ENCODE measurements around the gene ENAM.
"Not testable (repeated sequence)": the region's sequence is repeated elsewhere in the genome, so short reads cannot be mapped to it uniquely, and the experiment has no call there.

Gene ENAM

DNA sequence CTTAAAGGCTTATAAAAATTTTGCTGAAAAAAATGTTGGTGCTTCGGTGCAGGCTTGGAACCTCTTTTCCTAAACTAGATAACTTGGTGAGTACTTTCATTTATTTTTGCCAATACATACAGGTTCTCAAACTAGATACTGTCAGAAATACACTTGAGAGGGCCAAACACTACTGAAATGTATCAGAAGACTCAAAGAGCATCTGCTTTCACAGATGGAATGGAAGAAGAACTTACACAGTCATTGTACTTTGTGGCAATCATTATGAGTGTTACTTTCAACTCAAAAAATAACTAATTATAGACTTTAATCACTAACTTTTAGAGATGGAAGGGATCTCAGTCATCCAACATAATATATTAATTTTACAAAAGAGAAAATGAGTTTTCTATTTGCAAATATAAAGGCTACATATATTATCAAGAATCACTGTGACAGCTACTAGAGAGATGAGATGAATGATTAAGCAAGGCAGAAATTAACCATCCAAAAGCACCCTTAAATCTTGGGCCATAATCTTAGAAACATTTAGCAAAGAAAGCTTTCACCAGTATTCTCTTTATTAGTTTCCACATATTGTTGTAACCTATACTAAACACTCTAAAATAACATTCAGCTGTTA lies 1.0 kb downstream of the ENAM start:
- DNase-seq = no peak

- DNase-seq = no peak
Observed at GRCh38 chr4:70630162-70630561, 1.6 kb downstream of the ENAM start.

- no peak for DNase-seq
Observed at GRCh38 chr4:70632028-70632427, 3.5 kb downstream of the ENAM start.

- DNase-seq = no peak
Observed at GRCh38 chr4:70634482-70634881, 5.9 kb downstream of the ENAM start.

GRCh38 chr4:70637239-70637913 lies 8.8 kb downstream of the ENAM start:
- no peak for DNase-seq

DNA sequence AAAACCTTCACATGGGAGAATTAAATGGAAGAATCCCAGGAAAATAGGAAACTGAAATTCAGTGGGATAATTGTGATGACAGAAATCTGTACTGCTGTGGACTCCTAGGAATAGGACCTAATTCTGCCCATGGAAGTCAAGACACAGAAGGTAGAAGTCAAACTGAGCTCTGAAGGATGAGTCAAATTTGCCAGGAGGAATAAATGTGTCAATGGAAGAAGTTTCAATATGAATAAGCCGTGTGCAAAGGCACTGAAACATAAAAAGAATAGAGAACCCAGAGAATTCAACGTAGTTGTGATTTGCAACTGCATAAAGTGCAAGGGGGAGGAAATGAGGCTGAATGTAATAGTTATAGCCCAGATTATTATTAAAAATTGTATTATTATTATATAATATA lies 11.6 kb downstream of the ENAM start:
- DNase-seq = no peak

DNA sequence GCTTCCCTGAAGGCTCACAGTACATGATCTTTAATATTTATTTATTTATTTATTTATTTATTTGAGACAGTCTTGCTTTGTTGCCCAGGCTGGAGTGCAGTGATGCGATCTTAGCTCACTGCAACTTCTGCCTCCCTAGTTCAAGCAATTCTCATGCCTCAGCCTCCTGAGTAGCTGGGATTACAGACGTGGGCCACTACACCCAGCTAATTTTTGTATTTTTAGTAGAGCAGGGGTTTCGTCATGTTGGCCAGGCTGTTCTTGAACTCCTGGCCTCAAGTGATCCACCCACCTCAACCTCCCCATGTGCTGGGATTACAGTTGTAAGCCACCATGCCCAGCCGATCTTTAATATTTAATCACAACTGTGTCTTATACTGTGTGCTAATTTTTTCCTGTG lies 22.2 kb downstream of the ENAM start:
- DNase-seq = not testable (repeated sequence)

- DNase-seq = peak in 1 of 56 donors; percentile 2
Observed at GRCh38 chr4:70651864-70652506, 23.4 kb downstream of the ENAM start.

- DNase-seq = no peak
Observed at GRCh38 chr4:70654605-70655011, 26.1 kb downstream of the ENAM start.

- DNase-seq = no peak
Observed at GRCh38 chr4:70657326-70657725, 28.8 kb downstream of the ENAM start.

DNA sequence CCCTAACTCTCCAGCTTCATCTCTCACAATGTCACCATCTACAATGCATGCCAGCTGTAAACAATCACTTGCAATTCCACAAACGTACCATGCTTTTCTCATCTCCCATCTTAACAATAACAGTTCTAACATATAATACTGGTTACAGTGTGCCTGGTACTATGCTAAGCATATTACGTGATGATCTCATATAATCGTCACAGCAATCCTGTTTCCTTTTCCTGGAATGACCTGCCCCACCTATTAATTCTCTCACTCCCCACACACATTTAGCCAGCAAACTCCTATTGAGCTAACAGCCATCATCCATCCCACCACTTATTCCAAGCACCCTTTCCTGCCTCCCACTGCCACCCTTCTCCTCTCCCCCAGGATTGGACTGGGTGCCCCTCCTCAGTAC lies 29.9 kb downstream of the ENAM start:
- no peak for DNase-seq

DNA sequence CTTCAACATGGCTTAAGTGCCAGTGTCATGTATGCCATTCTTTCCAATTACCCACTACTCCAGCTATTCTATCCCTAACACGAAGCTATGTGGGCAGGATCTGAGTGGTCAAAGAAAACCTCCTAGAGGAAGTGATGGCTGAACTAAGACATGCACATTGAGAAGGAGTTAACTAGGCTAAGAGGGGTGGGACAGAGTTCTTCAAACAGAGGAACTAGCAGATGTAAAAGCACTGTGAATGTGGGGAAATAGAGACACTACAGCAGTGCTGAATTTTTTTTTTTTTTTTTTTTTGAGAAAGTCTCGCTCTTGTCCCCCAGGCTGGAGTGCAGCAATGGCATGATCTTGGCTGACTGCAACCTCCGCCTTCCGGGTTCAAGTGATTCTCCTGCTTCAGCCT lies 31.6 kb downstream of the ENAM start:
- no peak for DNase-seq

DNA sequence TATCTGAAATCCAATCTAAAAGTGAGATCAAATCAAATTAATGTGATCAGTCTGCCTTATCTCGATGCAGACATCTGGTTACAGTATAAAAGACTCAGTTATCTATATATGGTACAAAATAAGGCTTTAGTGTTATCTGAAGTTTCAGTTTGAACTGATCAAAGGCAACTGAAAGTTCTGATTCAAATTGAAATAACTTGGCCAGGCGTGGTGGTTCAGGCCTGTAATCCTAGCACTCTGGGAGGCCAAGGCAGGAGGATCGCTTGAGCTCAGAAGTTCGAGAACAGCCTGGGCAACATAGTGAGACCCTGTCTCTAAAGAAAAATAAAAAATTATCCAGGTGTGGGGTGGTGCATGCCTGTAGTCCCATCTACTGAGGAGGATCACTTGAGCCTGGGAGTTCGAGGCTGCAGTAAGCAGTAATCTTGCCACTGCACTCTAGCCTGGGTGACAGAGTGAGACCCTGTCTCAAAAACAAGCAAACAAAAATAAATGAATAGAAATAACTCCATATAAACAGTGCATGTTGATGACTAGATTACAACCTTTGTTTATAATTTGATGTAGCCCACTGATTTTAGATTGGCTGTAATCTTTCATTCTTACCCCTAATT lies 32.9 kb downstream of the ENAM start:
- not testable (repeated sequence) for DNase-seq

DNA sequence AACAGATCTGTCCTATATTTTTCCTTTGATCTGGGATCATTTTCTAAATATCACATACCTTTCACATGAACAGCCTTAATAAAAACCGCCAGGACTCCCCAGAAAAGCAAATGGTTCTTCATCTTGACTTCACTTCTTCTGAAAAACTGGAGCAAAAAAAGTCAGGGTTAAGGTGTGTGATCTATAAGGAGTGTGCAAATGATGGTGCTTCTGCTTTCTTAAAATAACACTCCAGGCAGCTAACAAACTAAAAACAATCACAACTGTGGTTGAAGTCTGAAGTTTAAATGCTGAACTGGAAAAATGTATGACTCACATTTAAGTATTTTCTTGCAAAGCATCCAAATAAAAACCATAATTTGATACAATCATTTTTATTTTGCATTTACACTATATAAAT lies 37.8 kb downstream of the ENAM start, which contains the start of gene JCHAIN:
Gene JCHAIN (minus strand): TSS at position 140 of the 400 bp plus-strand sequence. CDS start 18 bp downstream, at position 122.
- DNase-seq = no peak

DNA sequence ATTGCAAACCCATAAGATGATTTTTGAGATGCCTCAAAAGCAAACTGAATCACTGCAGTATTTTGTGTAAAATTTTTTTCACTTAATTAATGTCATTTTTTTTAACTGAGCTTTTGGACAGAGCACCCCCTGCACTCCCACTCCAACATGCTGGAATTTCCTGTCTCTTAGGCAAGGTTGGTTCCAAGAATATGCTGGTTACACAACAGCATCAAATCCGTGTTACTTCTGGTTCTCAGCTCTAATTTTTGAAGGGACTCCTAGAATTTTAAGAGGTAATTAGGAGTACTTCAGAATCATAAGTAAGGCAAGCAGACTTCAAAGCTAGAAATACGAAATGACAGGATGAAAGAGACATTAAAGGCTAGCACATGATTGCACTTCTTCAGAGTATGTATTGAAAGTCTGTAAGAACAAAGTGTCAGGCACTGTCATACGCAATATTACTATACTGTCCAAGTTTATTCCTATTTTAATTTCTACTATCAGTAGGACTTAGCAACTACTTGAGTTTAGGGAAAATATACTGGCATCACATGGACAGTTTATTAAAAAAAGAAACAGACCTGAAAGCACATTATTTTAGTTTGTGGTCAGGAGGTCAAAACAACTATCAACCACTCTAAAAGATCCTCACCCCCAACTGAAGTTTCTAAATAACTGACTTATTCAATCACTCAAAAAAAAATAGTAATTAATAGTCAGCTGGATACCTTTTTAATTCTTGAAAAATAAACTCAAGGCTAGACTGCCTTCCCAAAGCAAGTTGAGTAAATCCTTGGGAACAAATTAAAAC lies 39.4 kb downstream of the ENAM start:
- DNase-seq = no peak

GRCh38 chr4:70670332-70671014 lies 41.9 kb downstream of the ENAM start:
- no peak for DNase-seq

- DNase-seq = no peak
Observed at GRCh38 chr4:70671091-70671490, 42.5 kb downstream of the ENAM start.

GRCh38 chr4:70674191-70674590 lies 45.6 kb downstream of the ENAM start:
- DNase-seq = no peak

DNA sequence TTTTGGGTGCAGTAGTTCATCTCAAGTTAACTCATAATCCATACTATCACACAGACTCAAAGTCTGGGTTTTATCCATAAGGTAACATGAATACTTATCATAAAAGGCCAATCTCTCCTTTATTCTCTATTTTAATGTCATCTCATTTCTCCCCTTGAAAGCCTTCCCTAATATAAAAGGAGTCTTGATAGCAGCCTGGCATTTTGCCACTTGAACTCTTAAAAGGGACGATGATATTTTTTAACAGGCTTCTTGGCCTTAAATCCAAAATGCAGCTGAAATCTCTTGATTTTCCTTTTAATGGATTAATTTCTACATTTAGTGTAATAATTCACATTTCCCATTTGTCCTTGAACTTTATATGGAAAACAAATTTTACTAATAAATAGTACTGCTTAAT lies 46.2 kb downstream of the ENAM start:
- no peak for DNase-seq

DNA sequence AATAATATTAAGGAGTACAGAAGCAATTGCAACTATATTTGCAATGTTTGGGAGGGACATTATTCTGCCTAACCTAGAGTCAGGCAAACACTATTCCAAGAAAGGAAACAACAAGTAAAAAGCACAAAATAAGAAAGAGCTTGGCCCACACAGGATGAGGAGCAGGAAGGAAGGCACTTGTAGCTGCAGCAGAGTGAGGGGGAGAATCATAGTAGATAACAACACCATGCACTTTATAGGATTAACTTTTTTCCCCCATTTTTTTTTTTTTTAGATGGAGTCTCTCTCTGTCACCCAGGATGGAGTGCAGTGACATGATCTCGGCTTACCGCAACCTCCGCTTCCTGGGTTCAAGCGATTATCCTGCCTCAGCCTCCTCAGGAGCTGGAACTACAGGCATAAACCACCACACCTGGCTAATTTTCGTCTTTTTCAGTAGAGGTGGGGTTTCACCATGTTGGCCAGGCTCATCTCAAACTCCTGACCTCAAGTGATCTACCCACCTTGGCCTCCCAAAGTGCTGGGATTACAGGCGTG lies 48.1 kb downstream of the ENAM start:
- no peak for DNase-seq

Data from amygdala (tissue), 56 donors.